ENCODE data around the gene SDF2. TPM values are rescaled to one million over a fixed set of nuclear protein-coding genes. Genes with fewer than 3 reads are reported as not detected.
A peak's percentile ranks its signal among the peaks of the same experiment; 100 is the strongest.

The SDF2 gene
- total RNA-seq, 1 donor from 2014 or later, result 63.9 TPM

DNA sequence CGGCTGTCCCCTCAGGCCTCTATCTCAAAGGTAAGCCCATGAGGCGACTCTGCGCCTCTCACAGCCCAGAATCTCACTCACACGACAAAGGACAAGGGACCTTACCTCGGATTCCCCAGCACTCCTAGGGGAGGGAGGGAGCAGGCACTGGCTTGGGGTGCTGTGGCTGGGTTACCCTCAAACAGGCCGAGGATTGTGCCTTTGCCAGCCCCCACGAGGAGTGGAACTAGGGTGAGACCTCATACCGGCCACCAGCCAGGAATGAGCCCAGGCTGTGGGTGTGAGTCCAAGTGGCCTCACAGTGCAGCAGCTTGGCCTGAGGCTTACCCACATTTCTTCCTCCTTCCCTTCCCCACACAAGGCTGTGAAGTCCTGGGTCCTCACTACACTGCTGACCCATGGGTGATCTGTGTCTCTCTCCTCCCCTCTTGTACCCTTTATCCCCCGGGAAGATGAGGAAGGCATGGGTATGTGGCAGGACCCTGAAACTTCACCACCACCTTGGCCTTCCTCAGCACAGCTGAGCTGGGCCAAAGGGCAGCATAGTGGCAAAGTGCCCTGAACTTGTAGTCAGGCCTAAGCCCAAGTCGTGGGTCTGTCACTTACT, 44.1 kb upstream of the SDF2 start:
- no peak overlapping the region for H3K27ac Mint-ChIP-seq

DNA sequence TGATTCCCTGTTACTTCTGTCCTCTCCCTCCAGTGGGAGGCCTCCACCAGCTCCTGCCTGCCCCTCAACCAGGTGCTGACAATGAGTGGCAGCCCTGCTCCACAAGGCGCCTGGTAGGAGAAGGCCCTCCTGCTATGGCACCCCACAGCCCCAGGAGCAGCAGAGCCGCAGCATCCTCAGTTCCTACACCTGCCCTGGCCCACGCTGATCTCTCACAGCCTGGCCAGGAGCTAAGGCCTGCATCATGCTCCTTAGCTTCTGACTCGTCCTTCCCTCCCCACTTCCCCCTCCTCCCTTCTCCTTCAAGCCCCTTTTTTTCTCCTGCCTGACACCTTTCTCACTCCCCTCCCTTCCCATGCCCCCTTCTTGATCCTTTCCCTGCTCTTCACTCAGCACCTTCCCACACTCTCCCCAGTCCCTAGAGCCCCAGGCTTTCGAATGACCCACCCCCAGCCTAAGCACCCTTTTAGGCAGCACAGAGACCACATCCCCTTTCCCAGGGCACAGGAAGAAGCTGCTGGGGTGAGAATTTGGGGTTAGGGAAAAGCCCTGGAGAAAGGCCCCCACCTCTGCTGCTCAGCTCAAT, 43.5 kb upstream of the SDF2 start:
- Mint-ChIP-seq H3K27me3 (no peaks in the 10 kb centered on the region), H3K36me3 (peaks cover 12% of the 10 kb centered on the region), H3K9me3 (no peaks in the 10 kb centered on the region), H3K27ac (no peak overlapping the region), H3K4me3 (no peak overlapping the region), H3K4me1 (ENCODE audit: unreplicated experiment) (peaks cover 12% of the 10 kb centered on the region)
- no peak for DNase-seq (ENCODE audit: extremely low spot score, unreplicated experiment)
- TF ChIP-seq, protein P1, sequence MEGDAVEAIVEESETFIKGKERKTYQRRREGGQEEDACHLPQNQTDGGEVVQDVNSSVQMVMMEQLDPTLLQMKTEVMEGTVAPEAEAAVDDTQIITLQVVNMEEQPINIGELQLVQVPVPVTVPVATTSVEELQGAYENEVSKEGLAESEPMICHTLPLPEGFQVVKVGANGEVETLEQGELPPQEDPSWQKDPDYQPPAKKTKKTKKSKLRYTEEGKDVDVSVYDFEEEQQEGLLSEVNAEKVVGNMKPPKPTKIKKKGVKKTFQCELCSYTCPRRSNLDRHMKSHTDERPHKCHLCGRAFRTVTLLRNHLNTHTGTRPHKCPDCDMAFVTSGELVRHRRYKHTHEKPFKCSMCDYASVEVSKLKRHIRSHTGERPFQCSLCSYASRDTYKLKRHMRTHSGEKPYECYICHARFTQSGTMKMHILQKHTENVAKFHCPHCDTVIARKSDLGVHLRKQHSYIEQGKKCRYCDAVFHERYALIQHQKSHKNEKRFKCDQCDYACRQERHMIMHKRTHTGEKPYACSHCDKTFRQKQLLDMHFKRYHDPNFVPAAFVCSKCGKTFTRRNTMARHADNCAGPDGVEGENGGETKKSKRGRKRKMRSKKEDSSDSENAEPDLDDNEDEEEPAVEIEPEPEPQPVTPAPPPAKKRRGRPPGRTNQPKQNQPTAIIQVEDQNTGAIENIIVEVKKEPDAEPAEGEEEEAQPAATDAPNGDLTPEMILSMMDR (conservative IDR thresholded peaks at IDR 0.05), result no peak

More for the DNA sequence above, 44.1 kb upstream of the SDF2 start:
- Mint-ChIP-seq H3K4me1 (ENCODE audit: unreplicated experiment) (peaks cover 12% of the 10 kb centered on the region), H3K4me3 (no peak overlapping the region), H3K9me3 (no peaks in the 10 kb centered on the region), H3K36me3 (peaks cover 11% of the 10 kb centered on the region), H3K27me3 (no peaks in the 10 kb centered on the region)
- TF ChIP-seq, protein P1 (conservative IDR thresholded peaks at IDR 0.05), result no peak
- no peak for DNase-seq (ENCODE audit: extremely low spot score, unreplicated experiment)

DNA sequence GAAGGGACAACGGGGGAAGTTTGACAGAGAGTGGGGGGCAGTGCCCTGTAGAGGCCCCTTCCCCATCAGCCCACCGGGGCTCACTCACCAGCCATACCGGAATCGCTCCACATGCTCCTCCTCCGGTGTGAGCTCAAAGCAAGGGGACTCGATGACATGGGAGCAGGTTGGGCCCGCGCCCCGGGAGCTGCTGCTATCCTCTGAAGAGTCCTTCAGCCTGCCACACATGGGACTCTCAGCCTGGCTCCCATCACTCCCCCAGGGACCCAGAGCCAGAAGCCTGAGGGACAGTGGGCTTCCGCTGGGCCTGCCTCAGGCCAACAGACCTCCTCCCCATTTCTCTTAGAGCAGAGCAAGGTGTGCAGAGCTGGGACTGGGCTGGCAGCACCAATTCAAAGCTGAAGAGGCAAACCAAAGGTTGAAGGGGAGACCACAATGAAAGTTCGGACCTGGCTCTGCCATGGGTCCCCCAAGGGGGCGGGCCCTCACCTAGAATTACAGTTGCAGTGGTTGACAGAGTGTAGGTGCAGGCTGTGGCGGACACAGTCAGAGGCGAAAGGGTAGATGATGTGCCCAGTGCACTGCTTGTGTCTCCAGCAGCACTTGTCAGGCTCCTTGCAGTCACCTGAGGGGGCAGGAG, 42.6 kb upstream of the SDF2 start:
- H3K4me3 Mint-ChIP-seq, result no peak overlapping the region
- no peaks in the 10 kb centered on the region for H3K27me3 Mint-ChIP-seq
- peaks cover 12% of the 10 kb centered on the region for H3K4me1 Mint-ChIP-seq (ENCODE audit: unreplicated experiment)
- no peak for DNase-seq (ENCODE audit: extremely low spot score, unreplicated experiment)
- no peak overlapping the region for H3K27ac Mint-ChIP-seq
- no peaks in the 10 kb centered on the region for H3K9me3 Mint-ChIP-seq
- TF ChIP-seq, protein P1 (conservative IDR thresholded peaks at IDR 0.05), result no peak
- H3K36me3 Mint-ChIP-seq, result peaks cover 12% of the 10 kb centered on the region

DNA sequence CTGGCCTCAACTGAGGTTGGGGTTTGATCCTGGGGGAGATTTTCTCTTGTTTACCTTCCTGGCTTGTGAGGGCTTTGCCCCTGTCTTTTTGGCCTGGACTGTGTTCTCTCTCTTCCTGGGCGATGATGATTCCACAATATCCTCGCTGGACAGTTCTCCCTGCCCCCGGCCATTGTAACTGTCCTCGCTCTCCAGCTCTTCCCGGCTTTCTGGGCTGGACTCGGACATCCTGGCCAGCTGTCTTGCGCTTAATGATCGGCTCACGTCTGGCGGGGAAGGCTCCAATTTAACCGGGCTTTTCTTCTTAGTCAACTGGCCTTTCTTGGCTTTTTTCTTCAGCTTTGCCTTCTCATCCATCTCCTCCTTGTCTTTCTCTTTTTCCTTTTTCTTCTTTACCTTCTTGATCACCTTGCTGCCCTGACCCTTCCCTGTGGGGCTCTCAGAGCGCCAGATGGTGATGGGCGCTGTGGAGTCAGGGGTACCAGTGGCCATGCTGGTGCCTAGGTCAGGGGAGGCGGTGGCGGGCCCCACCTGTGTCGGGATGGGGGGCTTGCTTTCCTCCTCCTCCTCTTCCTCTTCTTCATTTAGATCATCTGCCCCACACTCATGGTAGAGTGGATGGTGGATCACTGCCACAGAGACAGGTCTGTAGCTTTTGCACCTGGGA, 42.0 kb upstream of the SDF2 start:
- no peaks in the 10 kb centered on the region for H3K9me3 Mint-ChIP-seq
- no peaks in the 10 kb centered on the region for H3K27me3 Mint-ChIP-seq
- TF ChIP-seq, protein P1 (conservative IDR thresholded peaks at IDR 0.05), result no peak
- H3K4me3 Mint-ChIP-seq, result no peak overlapping the region
- peaks cover 12% of the 10 kb centered on the region for H3K4me1 Mint-ChIP-seq (ENCODE audit: unreplicated experiment)
- no peak for DNase-seq (ENCODE audit: extremely low spot score, unreplicated experiment)
- H3K27ac Mint-ChIP-seq, result peak overlapping the region; percentile 59
- peaks cover 12% of the 10 kb centered on the region for H3K36me3 Mint-ChIP-seq

DNA sequence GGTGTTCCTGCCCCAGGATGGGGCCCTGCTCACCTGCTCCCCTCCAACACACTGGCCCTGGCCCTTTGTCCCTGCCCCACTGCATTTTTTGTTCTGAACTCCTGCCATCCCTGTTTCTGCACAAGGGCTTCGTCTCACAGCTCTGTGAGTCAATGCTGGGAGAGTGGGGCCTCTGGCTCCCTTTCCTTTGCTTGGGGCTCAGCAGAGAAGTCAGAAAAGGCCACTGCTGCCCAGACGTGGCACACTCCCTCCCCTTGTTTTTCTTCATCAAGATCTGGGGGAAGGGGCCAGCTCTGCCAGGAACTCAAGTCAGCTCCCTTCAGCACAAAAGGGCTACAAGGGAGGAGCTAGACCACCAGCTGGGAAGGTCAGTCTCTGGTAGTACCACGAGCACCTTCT, 41.0 kb upstream of the SDF2 start:
- H3K27me3 Mint-ChIP-seq, result no peaks in the 10 kb centered on the region
- TF ChIP-seq, protein P1 (conservative IDR thresholded peaks at IDR 0.05), result no peak
- H3K27ac Mint-ChIP-seq, result no peak overlapping the region
- no peak for DNase-seq (ENCODE audit: extremely low spot score, unreplicated experiment)
- no peaks in the 10 kb centered on the region for H3K9me3 Mint-ChIP-seq
- H3K4me3 Mint-ChIP-seq, result no peak overlapping the region
- H3K36me3 Mint-ChIP-seq, result peaks cover 12% of the 10 kb centered on the region
- H3K4me1 Mint-ChIP-seq (ENCODE audit: unreplicated experiment), result peaks cover 11% of the 10 kb centered on the region
